Aorta (tissue), 5 donors: ENCODE data around the gene TP63. TPM values are rescaled to one million over a fixed set of nuclear protein-coding genes. Genes with fewer than 3 reads are reported as not detected.
A peak's percentile ranks its signal among the peaks of the same experiment; 100 is the strongest.

Experiments
- ATAC-seq: fragments of 200-7000 bp; cut with Tn5 transposase; one replicate; pipeline ENCODE4 v1.9.1; 2022; ENCODE audit warnings: moderate library complexity; ENCODE audit not compliant: low FRiP score
- DNase-seq, 2 donors: peaks; one replicate each; pipeline ENCODE4 v3.0.0-alpha.2; 2020
- H3K27ac ChIP-seq, 2 donors: one replicate each; pipeline ENCODE4 v1.5.1; 2013; ENCODE audit warnings: low read length in 2 of 2, mild to moderate bottlenecking in 2 of 2, moderate library complexity in 2 of 2, control low read depth in 1 of 2, inconsistent platforms in 1 of 2, low read depth in 1 of 2
- H3K27me3 ChIP-seq, 2 donors: one replicate each; pipeline ENCODE4 v1.6.1; 2013; ENCODE audit warnings: control low read depth in 1 of 2, low read length in 1 of 2, mild to moderate bottlenecking in 1 of 2, moderate library complexity in 1 of 2; ENCODE audit not compliant: insufficient read depth in 2 of 2, control insufficient read depth in 1 of 2
- H3K36me3 ChIP-seq, 2 donors: one replicate each; pipeline ENCODE4 v1.6.1; 2013; ENCODE audit warnings: control low read depth in 1 of 2, low read length in 1 of 2, mild to moderate bottlenecking in 1 of 2; ENCODE audit not compliant: insufficient read depth in 2 of 2, control insufficient read depth in 1 of 2
- H3K4me1 ChIP-seq, 2 donors: one replicate each; pipeline ENCODE4 v1.6.1; 2013; ENCODE audit warnings: low read length in 2 of 2, control low read depth in 1 of 2, mild to moderate bottlenecking in 1 of 2, moderate library complexity in 1 of 2; ENCODE audit not compliant: insufficient read depth in 2 of 2, control insufficient read depth in 1 of 2
- H3K4me3 ChIP-seq, 2 donors: one replicate each; pipeline ENCODE4 v1.5.1; 2013; ENCODE audit warnings: low read length in 2 of 2, control low read depth in 1 of 2, mild to moderate bottlenecking in 1 of 2
- H3K9me3 ChIP-seq: one replicate; pipeline ENCODE4 v1.6.1; 2013; ENCODE audit warnings: mild to moderate bottlenecking, low read length; ENCODE audit not compliant: control insufficient read depth
- WGBS, 2 donors: extraction: QIAGEN DNeasy Blood & Tissue Kit; methylation state at CpG; one replicate each; pipeline ENCODE4 v1.1.7; 2013; 5-methylcytosine and 5-hydroxymethylcytosine counted together
- intact Hi-C, 2 donors: fragments of 100-400 bp; cut with DNase I; formaldehyde crosslinking; loops; one replicate each; pipeline versions ENCODE4 v1.14.2 to v1.15.0; 2022
- polyA plus RNA-seq, 2 donors: library from polyadenylated mRNA; stranded (reverse); fragments of 200-250 nt; gene quantifications; one replicate each; pipeline ENCODE4 v1.2.3, GENCODE V29; 2013
- total RNA-seq, 2 donors: library from RNA; stranded (reverse); fragmentation: NEBNext Ultra II Directional; extraction: Animal tissue kit (Norgen Biotek cat#: 25700); gene quantifications; one replicate each; pipeline ENCODE4 v1.2.1, GENCODE V29; 2021
- donor health status: healthy with polysubstance abuse.
- donor health status: Bipolar disorder and iron deficiency.
- donor health status: DM: no; HTN: no; CAD: no.
- donor health status: DM: no; HTN: no; CAD: no.
- donor health status: DM: yes; HTN: yes; CAD: no.

TP63 gene
- total and polyA plus RNA-seq, 4 donors = 0.03 to 0.72 (median 0.34) TPM

DNA sequence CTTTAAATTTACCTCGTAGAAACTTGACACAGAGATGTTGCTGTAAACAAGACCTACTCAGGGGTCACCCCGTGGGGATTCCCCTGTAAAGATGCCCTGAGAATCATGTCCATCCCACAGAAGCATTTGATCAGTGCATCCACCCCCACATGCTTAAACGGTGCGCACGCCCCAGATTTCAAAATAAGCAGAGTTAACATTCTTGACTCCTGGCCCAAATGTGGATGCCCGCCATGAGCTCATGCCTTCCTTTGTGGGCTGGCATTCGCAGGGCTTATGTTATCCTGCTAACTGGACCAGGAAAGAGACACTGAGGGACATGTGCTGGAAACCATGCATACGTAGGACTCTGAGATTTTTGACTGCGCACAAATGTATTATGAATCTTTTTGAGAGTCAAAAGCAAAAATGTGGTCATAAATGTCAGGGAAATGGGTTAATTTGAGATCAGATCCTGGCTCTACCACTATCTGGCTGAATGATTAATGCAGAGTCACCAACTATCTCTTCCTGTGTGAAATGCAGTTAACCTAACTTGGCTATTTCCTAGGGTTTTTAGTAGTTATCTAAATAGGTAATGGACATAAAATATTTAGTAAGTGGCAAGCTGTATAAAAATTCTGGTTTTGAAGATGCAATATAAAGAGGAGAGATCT lies 9.1 kb upstream of the TP63 start:
- 41 to 42% methylated on average over 9 of the region's 9 CpGs for WGBS, 2 donors
- Histone ChIP-seq H3K4me3 (no peak overlapping the region), H3K4me1 (no peaks in the 10 kb centered on the region), H3K27ac (no peak overlapping the region), H3K36me3 (no peaks in the 10 kb centered on the region), H3K27me3 (no peaks in the 10 kb centered on the region), H3K9me3 (peaks cover 1% of the 10 kb centered on the region)
- DNase-seq = peak in 1 of 2 donors; percentile 30
- intact Hi-C loops = no loop called here
- ATAC-seq = no peak

DNA sequence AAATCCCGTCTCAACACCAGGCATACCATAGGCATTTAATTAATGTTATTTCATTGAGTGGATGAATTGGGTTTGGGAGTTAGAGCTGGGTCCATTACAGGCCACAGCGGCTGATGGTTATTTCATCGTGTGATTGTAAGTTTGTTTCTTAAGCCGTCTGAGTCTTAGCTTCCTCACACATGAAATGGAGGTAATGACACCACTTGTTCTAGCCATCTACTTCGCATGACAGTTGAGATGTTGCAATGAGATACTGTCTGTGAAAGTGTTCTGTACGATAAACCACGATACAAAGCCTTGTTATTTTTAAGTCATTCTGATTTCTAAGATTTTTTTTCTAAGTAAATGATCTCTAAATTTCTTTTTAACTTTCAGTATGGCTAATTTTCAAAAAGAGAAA lies 8.6 kb upstream of the TP63 start:
- Histone ChIP-seq H3K27ac (no peak overlapping the region), H3K4me1 (no peaks in the 10 kb centered on the region), H3K4me3 (no peak overlapping the region), H3K9me3 (peaks cover 1% of the 10 kb centered on the region), H3K36me3 (no peaks in the 10 kb centered on the region), H3K27me3 (no peaks in the 10 kb centered on the region)
- ATAC-seq (no peak), DNase-seq (no peak)
- 90% methylated on average over 7 of the region's 7 CpGs for WGBS, 2 donors
- intact Hi-C loops = no loop called here

DNA sequence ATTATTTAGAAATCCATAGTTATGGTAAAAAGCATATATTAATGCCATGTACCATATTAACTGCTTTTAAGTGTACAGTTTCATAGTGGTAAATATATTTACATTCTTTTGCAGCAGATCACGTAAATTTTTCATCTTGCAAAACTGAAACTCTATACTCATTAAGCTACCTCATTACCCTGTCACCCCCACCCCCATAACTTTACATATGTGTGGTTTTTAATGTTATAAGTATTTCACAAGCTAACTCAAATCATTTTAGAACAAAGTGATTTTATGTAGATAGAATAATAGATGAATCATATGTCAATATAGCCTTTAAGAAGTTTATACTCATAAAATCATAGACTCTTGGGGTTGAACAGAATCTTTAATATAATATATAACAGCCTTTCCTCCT lies 7.1 kb upstream of the TP63 start:
- 93 to 94% methylated on average over 1 of the region's 1 CpG for WGBS, 2 donors
- Histone ChIP-seq H3K9me3 (peaks cover 1% of the 10 kb centered on the region), H3K4me3 (no peak overlapping the region), H3K4me1 (no peaks in the 10 kb centered on the region), H3K36me3 (no peaks in the 10 kb centered on the region), H3K27ac (no peak overlapping the region), H3K27me3 (no peaks in the 10 kb centered on the region)
- ATAC-seq (no peak), DNase-seq (no peak)
- intact Hi-C loops = no loop called here

DNA sequence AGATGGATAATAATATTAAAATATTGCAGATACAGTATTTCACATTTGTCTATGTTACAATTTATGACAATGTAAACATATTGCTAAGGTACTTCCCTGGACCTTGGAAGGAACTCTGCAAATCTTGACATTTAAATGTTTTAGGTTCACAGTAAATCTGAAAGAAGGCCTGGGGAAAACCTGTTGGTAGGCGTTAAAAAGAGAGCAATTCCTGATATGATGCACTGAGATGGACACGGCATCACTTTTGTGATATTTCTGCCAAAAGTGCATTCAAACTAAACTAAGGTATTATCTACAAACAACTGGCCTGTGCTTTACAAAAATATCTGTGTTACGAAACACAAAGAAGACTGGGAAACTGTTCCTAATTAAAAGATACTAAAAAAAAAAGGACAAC lies 6.1 kb upstream of the TP63 start:
- Histone ChIP-seq H3K4me1 (peaks cover 0 to 4% of the 10 kb centered on the region in 2 donors), H3K27ac (no peak overlapping the region), H3K4me3 (no peak overlapping the region), H3K36me3 (no peaks in the 10 kb centered on the region), H3K9me3 (peaks cover 1% of the 10 kb centered on the region), H3K27me3 (no peaks in the 10 kb centered on the region)
- 91 to 92% methylated on average over 3 of the region's 3 CpGs for WGBS, 2 donors
- intact Hi-C loops = no loop called here
- no peak for ATAC-seq
- no peak for DNase-seq

DNA sequence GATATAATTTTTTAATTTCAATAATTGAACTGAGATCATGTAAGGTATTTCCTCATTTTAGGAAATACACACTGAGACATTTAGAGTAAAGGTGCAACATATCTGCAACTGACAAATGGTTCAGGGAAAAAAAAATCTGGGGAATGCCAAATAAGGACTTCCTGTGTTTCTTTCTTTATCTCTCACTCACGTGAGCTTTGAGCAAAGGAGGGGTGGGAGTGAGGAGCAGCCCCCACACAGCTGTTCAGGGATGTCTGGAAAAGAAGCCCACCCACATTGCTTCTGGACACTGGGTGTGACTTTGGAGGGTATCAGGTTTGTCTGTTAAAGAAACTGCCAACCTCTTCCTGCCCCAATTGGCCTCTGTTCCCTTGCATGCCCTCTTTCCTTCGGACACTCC lies 5.6 kb upstream of the TP63 start:
- H3K9me3 ChIP-seq = peaks cover 1% of the 10 kb centered on the region
- H3K4me1 ChIP-seq = peaks cover 0 to 4% of the 10 kb centered on the region in 2 donors
- H3K36me3 ChIP-seq = no peaks in the 10 kb centered on the region
- DNase-seq (no peak), ATAC-seq (no peak)
- H3K4me3 ChIP-seq = no peak overlapping the region
- H3K27me3 ChIP-seq = no peaks in the 10 kb centered on the region
- WGBS, 2 donors = 22 to 25% methylated on average over 2 of the region's 2 CpGs
- H3K27ac ChIP-seq = no peak overlapping the region
- intact Hi-C loops = no loop called here

DNA sequence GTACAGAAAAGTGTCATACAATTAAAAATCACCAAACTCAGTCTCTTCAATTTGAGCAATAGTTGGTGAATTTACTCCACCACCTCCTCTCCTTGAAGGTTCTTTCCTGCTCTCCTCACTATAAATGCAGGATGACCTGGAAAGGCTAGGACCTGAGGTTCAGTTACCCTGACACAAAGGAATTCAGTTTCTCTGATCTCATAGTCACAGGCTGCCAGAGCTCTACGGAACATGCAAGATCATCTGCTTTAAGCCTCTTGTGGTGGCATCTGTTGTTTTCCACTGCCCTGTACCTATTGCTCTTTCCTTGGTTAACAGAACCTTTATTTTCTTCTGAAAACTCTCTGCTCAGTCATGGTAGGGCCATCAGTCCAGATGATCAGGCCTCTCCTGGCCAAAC lies 4.9 kb upstream of the TP63 start:
- Histone ChIP-seq H3K36me3 (no peaks in the 10 kb centered on the region), H3K4me1 (peaks cover 0 to 4% of the 10 kb centered on the region in 2 donors), H3K27me3 (no peaks in the 10 kb centered on the region), H3K9me3 (no peaks in the 10 kb centered on the region), H3K4me3 (no peak overlapping the region), H3K27ac (no peak overlapping the region)
- ATAC-seq (no peak), DNase-seq (no peak)
- intact Hi-C loops = no loop called here
- WGBS, 2 donors = 88 to 90% methylated on average over 1 of the region's 1 CpG

DNA sequence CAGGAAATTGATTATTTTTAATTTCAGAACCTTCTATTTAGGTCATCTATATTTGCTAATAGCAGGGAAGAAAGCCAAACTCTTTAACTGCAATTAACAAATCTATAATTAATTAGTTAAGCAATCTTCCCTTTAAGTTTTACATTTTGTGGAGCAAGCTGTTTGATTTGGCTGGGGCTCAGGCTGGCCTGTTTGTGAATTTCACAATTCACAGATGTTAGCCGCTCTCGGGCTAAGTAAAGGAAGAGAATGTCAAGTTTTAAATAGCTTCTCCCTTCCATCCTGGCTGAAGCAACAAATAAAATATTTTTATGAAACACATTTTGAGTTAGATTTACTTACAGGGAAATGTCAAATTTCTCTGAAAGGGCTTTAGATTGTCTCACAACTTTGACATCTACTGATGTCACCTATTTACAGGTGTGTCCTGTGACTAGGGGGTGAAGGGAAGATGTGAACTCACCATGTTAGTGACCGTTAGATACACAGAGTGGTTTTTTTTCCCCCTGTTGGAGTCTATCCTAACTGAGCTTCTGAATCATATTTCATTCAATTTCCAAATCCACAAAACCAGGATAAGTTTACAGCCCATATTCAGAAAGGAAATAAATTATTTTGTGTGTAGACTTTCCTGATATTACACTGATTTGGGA lies 1.3 kb upstream of the TP63 start:
- intact Hi-C loops = no loop called here

DNA sequence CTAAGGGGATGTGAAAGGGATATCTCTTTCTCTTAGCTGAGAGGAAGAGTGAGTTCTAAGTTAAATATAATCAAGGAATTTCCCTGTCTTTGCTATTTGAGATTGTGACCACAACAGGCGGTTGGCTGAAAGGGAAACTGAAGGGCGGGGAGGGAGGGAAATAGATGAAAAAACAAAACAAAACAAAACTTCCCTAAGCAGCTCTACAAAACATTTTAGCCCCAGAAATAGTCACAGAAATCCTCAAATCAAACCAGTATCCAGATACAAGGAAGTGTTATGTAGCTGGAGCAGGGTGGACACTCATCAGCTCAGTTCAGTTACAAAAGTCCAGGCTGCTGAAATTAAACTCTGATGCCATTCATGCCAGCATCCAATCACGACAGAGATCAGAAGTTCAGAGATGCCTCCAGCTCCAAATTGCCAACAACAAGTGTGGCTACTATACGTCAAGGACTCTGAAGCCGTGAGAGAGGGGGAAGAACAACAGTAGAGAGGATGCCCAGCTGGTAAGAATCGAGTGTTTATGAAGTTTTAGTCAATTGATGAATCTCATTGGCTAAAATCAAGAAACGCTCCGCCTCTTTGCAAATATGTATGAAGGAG lies 319 bp upstream of the TP63 start:
- Histone ChIP-seq H3K4me1 (peaks cover 0 to 4% of the 10 kb centered on the region in 2 donors), H3K9me3 (no peaks in the 10 kb centered on the region), H3K4me3 (no peak overlapping the region), H3K27ac (no peak overlapping the region), H3K27me3 (no peaks in the 10 kb centered on the region), H3K36me3 (no peaks in the 10 kb centered on the region)
- 61 to 70% methylated on average over 8 of the region's 8 CpGs for WGBS, 2 donors
- peak; percentile 50 for ATAC-seq
- DNase-seq = no peak
- intact Hi-C loops = no loop called here

More for the DNA sequence above, 1.3 kb upstream of the TP63 start:
- H3K27ac ChIP-seq = no peak overlapping the region
- H3K4me3 ChIP-seq = no peak overlapping the region
- H3K27me3 ChIP-seq = no peaks in the 10 kb centered on the region
- no peaks in the 10 kb centered on the region for H3K36me3 ChIP-seq
- ATAC-seq = no peak
- peaks cover 0 to 4% of the 10 kb centered on the region in 2 donors for H3K4me1 ChIP-seq
- DNase-seq = peak; percentile 58 to 60
- no peaks in the 10 kb centered on the region for H3K9me3 ChIP-seq
- WGBS, 2 donors = 7 to 9% methylated on average over 3 of the region's 3 CpGs

DNA sequence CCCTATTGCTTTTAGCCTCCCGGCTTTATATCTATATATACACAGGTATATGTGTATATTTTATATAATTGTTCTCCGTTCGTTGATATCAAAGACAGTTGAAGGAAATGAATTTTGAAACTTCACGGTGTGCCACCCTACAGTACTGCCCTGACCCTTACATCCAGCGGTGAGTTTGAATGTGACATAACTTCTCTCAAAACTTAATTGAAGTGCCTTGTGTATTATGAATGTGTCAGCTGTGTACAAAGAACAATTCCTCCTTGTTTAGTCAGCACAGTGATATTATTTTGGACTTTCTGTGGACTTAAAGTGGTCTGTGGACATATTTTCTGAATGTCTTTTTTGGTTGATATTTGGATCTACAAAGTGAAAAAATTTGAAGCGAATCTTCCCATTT lies 220 bp downstream of the TP63 start:
- WGBS, 2 donors = 90% methylated on average over 6 of the region's 6 CpGs
- Histone ChIP-seq H3K27me3 (no peaks in the 10 kb centered on the region), H3K27ac (no peak overlapping the region), H3K4me3 (no peak overlapping the region), H3K36me3 (no peaks in the 10 kb centered on the region), H3K4me1 (peaks cover 0 to 4% of the 10 kb centered on the region in 2 donors), H3K9me3 (no peaks in the 10 kb centered on the region)
- intact Hi-C loops = no loop called here
- no peak for DNase-seq
- ATAC-seq = no peak
